GM19351 (cell line): ENCODE measurements around the gene SKI.

ENCODE experiments used
- ATAC-seq: cut with Tn5 transposase; IDR thresholded peaks from one replicate; pipeline ENCODE4 v1.9.1; 2021; ENCODE audit warnings: mild to moderate bottlenecking, moderate library complexity; ENCODE audit not compliant: unreplicated experiment

SKI gene

GRCh38 chr1:2228157-2228594 is at the start of gene SKI:
Gene SKI, plus strand, starts transcription at chr1:2228319. Its CDS starts 448 bp downstream, at chr1:2228767.
- no peak for ATAC-seq

- ATAC-seq = no peak
Measured at GRCh38 chr1:2178875-2179274, 49.2 kb upstream of the SKI start.

- no peak for ATAC-seq
Measured at GRCh38 chr1:2179283-2180013, 48.7 kb upstream of the SKI start.

- ATAC-seq = no peak
Measured at GRCh38 chr1:2180297-2181245, 47.5 kb upstream of the SKI start.

- no peak for ATAC-seq
Measured at GRCh38 chr1:2181271-2181670, 46.8 kb upstream of the SKI start.

- no peak for ATAC-seq
Measured at GRCh38 chr1:2181752-2182151, 46.4 kb upstream of the SKI start.

- ATAC-seq = no peak
Measured at GRCh38 chr1:2182376-2182775, 45.7 kb upstream of the SKI start.

GRCh38 chr1:2183937-2184334 is 44.2 kb upstream of the SKI start:
- ATAC-seq = no peak

- ATAC-seq = no peak
Measured at GRCh38 chr1:2184531-2184930, 43.6 kb upstream of the SKI start.

GRCh38 chr1:2184934-2185333 is 43.2 kb upstream of the SKI start:
- no peak for ATAC-seq

- no peak for ATAC-seq
Measured at GRCh38 chr1:2185880-2186855, 42.0 kb upstream of the SKI start.

- ATAC-seq = no peak
Measured at GRCh38 chr1:2186901-2187300, 41.2 kb upstream of the SKI start.

- no peak for ATAC-seq
Measured at GRCh38 chr1:2187619-2188018, 40.5 kb upstream of the SKI start.

- no peak for ATAC-seq
Measured at GRCh38 chr1:2188336-2188735, 39.8 kb upstream of the SKI start.

- ATAC-seq = peak; percentile 86
Measured at GRCh38 chr1:2189459-2190425, 38.4 kb upstream of the SKI start.

GRCh38 chr1:2190491-2190976 is 37.6 kb upstream of the SKI start:
- no peak for ATAC-seq

GRCh38 chr1:2192031-2192995 is 35.8 kb upstream of the SKI start:
- ATAC-seq = no peak
